Activated naive CD8-positive, alpha-beta T cell treated with anti-CD3 and anti-CD28 coated beads for 36 hours (primary cell): ENCODE results near the gene LCE2C. TPM values are rescaled to one million over a fixed set of nuclear protein-coding genes. Genes with fewer than 3 reads are reported as not detected.
"Not testable (repeated sequence)": the region's sequence is repeated elsewhere in the genome, so short reads cannot be mapped to it uniquely, and the experiment has no call there.

ENCODE experiments used
- DNase-seq: peaks from one replicate; pipeline ENCODE4 v3.0.0; 2021
- H3K27ac Mint-ChIP-seq: one replicate; pipeline ENCODE4 v1.8.0; 2022; ENCODE audit warnings: mild to moderate bottlenecking, moderate library complexity, mixed read lengths
- H3K27me3 Mint-ChIP-seq: one replicate; pipeline ENCODE4 v1.8.0; 2022; ENCODE audit warnings: mild to moderate bottlenecking, mixed read lengths
- H3K36me3 Mint-ChIP-seq: one replicate; pipeline ENCODE4 v1.8.0; 2021; ENCODE audit warnings: mild to moderate bottlenecking, mixed read lengths
- H3K4me1 Mint-ChIP-seq: one replicate; pipeline ENCODE4 v1.8.0; 2021; ENCODE audit warnings: mixed read lengths
- H3K4me3 Mint-ChIP-seq: one replicate; pipeline ENCODE4 v1.8.0; 2022; ENCODE audit warnings: mild to moderate bottlenecking, moderate library complexity, mixed read lengths
- H3K9me3 Mint-ChIP-seq: one replicate; pipeline ENCODE4 v1.8.0; 2022; ENCODE audit warnings: mixed read lengths
- total RNA-seq, 2 experiments: library from RNA; stranded (reverse); gene quantifications; one replicate each; pipeline ENCODE4 v1.2.3, GENCODE V29; 2021

LCE2C gene, protein sequence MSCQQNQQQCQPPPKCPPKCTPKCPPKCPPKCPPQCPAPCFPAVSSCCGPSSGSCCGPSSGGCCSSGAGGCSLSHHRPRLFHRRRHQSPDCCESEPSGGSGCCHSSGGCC
- not detected for total RNA-seq

DNA sequence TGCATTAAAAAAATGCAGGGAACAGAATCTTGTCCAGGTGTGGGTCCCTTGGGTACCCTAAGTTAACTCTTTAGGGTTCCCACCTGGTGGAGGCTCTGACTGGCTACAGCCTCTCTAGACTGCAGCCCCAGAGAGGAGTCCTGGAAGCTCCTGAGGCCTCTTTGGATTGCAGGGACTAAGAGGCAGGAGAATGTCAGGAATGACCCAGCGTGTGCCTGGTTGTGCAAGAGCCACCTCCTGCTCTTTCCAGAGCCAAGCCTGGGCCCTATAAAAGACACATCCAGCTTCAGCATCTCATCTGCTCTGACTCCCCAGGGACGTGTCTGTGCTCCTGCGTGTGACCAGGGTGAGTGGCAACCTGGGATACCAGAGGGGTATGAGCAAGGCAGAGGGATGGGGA, at the start of gene LCE2C:
TSS of gene LCE2C (plus strand) at position 297 of the 400 bp plus-strand sequence. CDS start 737 bp downstream, outside the sequence.
- H3K9me3 Mint-ChIP-seq, DNase-seq, H3K36me3 Mint-ChIP-seq, H3K4me3 Mint-ChIP-seq, H3K4me1 Mint-ChIP-seq, H3K27ac Mint-ChIP-seq: not testable (repeated sequence)
- peaks cover 28% of the 10 kb centered on the region for H3K27me3 Mint-ChIP-seq

- Mint-ChIP-seq H3K4me3 (no peak overlapping the region), H3K27me3 (peaks cover 44% of the 10 kb centered on the region), H3K9me3 (peaks cover 2% of the 10 kb centered on the region), H3K4me1 (no peaks in the 10 kb centered on the region), H3K27ac (no peak overlapping the region), H3K36me3 (no peaks in the 10 kb centered on the region)
- DNase-seq, result no peak
These were observed 48.3 kb upstream of the LCE2C start for GRCh38 chr1:152626744-152627143.

DNA sequence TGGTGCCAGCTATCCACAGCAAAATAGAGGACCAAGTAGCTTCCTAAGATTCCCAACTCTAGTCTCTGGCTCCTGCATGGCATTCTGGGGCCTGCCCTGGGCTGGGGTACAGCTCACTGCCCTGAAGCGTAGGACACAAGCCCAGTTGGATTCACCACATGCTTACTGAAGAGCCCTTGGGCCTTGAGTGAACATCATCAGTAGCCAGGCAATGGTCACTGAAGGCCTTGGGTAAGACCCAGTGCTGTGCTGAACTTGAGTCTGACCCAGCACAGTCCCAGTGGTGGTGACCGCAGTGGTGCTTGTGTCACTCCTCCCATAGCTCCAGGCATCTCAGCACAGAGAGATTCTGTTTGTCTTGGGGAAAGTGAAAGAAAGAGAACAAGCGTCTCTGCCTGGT, 44.5 kb upstream of the LCE2C start:
- Mint-ChIP-seq H3K36me3 (no peaks in the 10 kb centered on the region), H3K9me3 (peaks cover 5% of the 10 kb centered on the region), H3K4me3 (no peak overlapping the region), H3K4me1 (no peaks in the 10 kb centered on the region), H3K27me3 (peaks cover 28% of the 10 kb centered on the region), H3K27ac (no peak overlapping the region)
- no peak for DNase-seq

DNA sequence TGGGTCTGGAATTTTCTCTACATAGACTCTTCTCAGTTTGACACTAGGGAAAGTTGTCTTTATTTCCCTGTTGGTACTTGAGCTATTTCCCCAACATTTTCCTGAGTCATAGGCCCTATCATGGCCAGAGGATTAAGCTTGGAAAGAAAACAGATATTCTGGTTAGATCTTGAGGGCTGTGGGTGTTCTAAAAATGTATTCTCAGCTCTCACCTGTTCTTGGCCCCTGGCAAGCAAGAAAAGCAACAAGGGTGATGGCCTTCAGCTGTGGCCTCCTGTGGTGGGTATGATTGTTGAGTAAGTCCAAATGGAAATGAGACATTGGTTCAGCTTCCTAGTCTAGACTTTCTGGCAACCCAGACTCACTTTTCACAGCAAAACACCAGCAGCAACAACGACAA, 34.7 kb upstream of the LCE2C start:
- no peak overlapping the region for H3K27ac Mint-ChIP-seq
- no peaks in the 10 kb centered on the region for H3K36me3 Mint-ChIP-seq
- H3K27me3 Mint-ChIP-seq, result peaks cover 4% of the 10 kb centered on the region
- no peak for DNase-seq
- H3K4me1 Mint-ChIP-seq, result no peaks in the 10 kb centered on the region
- peaks cover 1% of the 10 kb centered on the region for H3K9me3 Mint-ChIP-seq
- H3K4me3 Mint-ChIP-seq, result no peak overlapping the region

DNA sequence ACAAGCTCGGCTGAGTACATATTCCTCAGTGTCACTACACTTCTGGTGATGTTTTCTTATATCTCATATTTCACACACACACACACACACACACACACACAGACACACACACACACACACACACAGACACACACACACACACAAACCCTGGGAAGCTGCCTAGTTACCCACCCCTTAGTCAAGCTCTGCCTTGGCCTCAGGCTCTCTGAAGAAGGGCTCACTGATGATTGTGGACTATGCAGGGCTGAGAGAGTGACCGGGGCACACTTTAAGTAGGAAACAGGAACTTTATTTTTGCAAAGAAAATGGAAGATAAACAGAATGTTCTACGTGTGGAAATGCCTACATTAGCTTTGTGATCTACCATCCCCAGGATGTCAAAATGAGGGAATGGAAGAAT, 31.1 kb upstream of the LCE2C start:
- Mint-ChIP-seq H3K4me3 (no peak overlapping the region), H3K9me3 (peaks cover 1% of the 10 kb centered on the region), H3K27me3 (peaks cover 14% of the 10 kb centered on the region), H3K4me1 (no peaks in the 10 kb centered on the region), H3K36me3 (no peaks in the 10 kb centered on the region), H3K27ac (no peak overlapping the region)
- no peak for DNase-seq

GRCh38 chr1:152645146-152645545, 29.9 kb upstream of the LCE2C start:
- no peak for DNase-seq
- H3K4me1 Mint-ChIP-seq, result no peaks in the 10 kb centered on the region
- no peak overlapping the region for H3K4me3 Mint-ChIP-seq
- H3K27ac Mint-ChIP-seq, result no peak overlapping the region
- H3K9me3 Mint-ChIP-seq, result no peaks in the 10 kb centered on the region
- no peaks in the 10 kb centered on the region for H3K36me3 Mint-ChIP-seq
- peaks cover 14% of the 10 kb centered on the region for H3K27me3 Mint-ChIP-seq

- H3K9me3 Mint-ChIP-seq, result no peaks in the 10 kb centered on the region
- no peak for DNase-seq
- peaks cover 14% of the 10 kb centered on the region for H3K27me3 Mint-ChIP-seq
- H3K27ac Mint-ChIP-seq, result no peak overlapping the region
- H3K36me3 Mint-ChIP-seq, result no peaks in the 10 kb centered on the region
- H3K4me1 Mint-ChIP-seq, result no peaks in the 10 kb centered on the region
- H3K4me3 Mint-ChIP-seq, result no peak overlapping the region
These were observed 28.4 kb upstream of the LCE2C start for GRCh38 chr1:152646656-152647055.

GRCh38 chr1:152654110-152654509, 21.0 kb upstream of the LCE2C start:
- peaks cover 5% of the 10 kb centered on the region for H3K27me3 Mint-ChIP-seq
- H3K9me3 Mint-ChIP-seq, result no peaks in the 10 kb centered on the region
- no peak overlapping the region for H3K4me3 Mint-ChIP-seq
- peaks cover 2% of the 10 kb centered on the region for H3K4me1 Mint-ChIP-seq
- H3K36me3 Mint-ChIP-seq, result no peaks in the 10 kb centered on the region
- H3K27ac Mint-ChIP-seq, result no peak overlapping the region
- peak; percentile 41 for DNase-seq

DNA sequence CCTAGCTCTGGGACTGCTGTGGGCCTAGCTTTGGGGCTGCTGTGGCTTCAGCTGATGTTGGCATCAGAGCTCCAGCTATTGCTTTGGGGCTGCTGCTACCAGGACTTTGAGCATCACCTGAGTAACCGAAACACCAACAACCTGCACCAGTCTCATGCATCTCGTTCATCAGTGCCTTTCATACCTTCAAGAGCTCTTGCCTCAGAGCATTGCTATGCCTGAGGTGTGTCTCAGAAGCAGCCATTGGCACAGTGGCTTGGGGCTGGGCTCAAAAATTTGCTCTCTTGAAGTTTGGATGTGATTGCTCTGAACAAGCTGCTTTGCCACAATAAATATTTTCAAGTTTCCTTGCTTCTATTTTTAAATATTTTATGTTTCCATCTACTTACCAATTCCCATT, 18.6 kb upstream of the LCE2C start:
- Mint-ChIP-seq H3K4me1 (peaks cover 2% of the 10 kb centered on the region), H3K36me3 (no peaks in the 10 kb centered on the region), H3K9me3 (no peaks in the 10 kb centered on the region), H3K27ac (no peak overlapping the region), H3K27me3 (peaks cover 5% of the 10 kb centered on the region), H3K4me3 (no peak overlapping the region)
- DNase-seq, result no peak

- Mint-ChIP-seq H3K4me1 (peaks cover 2% of the 10 kb centered on the region), H3K9me3 (no peaks in the 10 kb centered on the region), H3K27ac (no peak overlapping the region), H3K27me3 (peaks cover 5% of the 10 kb centered on the region), H3K36me3 (no peaks in the 10 kb centered on the region), H3K4me3 (no peak overlapping the region)
- DNase-seq, result no peak
These were observed 17.4 kb upstream of the LCE2C start for GRCh38 chr1:152657677-152658076.

- H3K4me3 Mint-ChIP-seq, result no peak overlapping the region
- peaks cover 2% of the 10 kb centered on the region for H3K4me1 Mint-ChIP-seq
- no peaks in the 10 kb centered on the region for H3K36me3 Mint-ChIP-seq
- no peak overlapping the region for H3K27ac Mint-ChIP-seq
- no peak for DNase-seq
- peaks cover 4% of the 10 kb centered on the region for H3K27me3 Mint-ChIP-seq
- H3K9me3 Mint-ChIP-seq, result no peaks in the 10 kb centered on the region
These were observed 16.4 kb upstream of the LCE2C start for GRCh38 chr1:152658649-152659048.

DNA sequence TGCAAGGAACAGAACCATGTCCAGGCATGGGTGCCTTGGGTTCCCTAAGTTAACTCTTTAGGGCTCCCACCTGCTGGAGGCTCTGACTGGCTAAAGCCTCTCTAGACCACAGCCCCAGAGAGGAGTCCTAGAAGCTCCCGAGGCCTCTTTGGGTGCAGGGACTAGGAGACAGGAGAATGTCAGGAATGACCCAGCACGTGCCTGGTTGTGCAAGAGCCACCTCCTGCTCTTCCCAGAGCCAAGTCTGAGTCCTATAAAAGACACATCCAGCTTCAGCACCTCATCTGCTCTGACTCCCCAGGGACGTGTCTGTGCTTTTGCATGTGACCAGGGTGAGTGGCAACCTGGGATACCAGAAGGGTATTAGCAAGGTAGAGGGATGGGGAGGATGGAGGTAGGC, 12.0 kb upstream of the LCE2C start, which contains the start of gene LCE2D:
TSS of gene LCE2D (plus strand) at position 283 of the 400 bp plus-strand sequence. CDS start 726 bp downstream, outside the sequence.
- DNase-seq, result no peak
- no peak within 1 kb of the TSS for H3K4me3 Mint-ChIP-seq
- H3K27ac Mint-ChIP-seq, result no peak within 1 kb of the TSS
- no peaks in the 10 kb centered on the region for H3K9me3 Mint-ChIP-seq
- H3K36me3 Mint-ChIP-seq, result no peaks in the 10 kb centered on the region
- H3K27me3 Mint-ChIP-seq, result peaks cover 11% of the 10 kb centered on the region
- no peaks in the 10 kb centered on the region for H3K4me1 Mint-ChIP-seq

DNA sequence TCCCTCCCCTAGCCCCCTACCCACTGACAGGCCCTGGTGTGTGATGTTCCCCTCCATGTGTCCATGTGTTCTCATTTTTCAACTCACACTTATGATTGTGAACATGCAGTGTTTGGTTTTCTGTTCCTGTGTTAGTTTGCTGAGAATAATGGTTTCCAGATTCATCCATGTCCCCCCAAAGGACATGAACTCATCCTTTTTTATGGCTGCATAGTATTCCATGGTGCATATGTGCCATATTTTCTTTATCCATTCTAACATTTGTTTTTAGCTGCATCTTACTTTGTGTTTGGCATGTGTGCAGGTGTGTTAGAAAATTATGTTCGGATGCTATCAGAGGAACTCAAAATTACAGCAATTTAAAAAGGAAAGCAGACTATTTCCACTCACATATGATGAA, 8.9 kb upstream of the LCE2C start:
- not testable (repeated sequence) for H3K27ac Mint-ChIP-seq, DNase-seq, H3K4me3 Mint-ChIP-seq, H3K9me3 Mint-ChIP-seq, H3K36me3 Mint-ChIP-seq, H3K4me1 Mint-ChIP-seq
- peaks cover 16% of the 10 kb centered on the region for H3K27me3 Mint-ChIP-seq

- no peak for DNase-seq
- no peaks in the 10 kb centered on the region for H3K36me3 Mint-ChIP-seq
- H3K27me3 Mint-ChIP-seq, result peaks cover 16% of the 10 kb centered on the region
- no peak overlapping the region for H3K27ac Mint-ChIP-seq
- no peaks in the 10 kb centered on the region for H3K9me3 Mint-ChIP-seq
- H3K4me1 Mint-ChIP-seq, result no peaks in the 10 kb centered on the region
- H3K4me3 Mint-ChIP-seq, result no peak overlapping the region
These were observed 7.4 kb upstream of the LCE2C start for GRCh38 chr1:152667648-152668047.

GRCh38 chr1:152673016-152673415, 2.1 kb upstream of the LCE2C start:
- no peak for DNase-seq
- Mint-ChIP-seq H3K4me3 (no peak overlapping the region), H3K4me1 (no peaks in the 10 kb centered on the region), H3K27ac (no peak overlapping the region), H3K27me3 (peaks cover 16% of the 10 kb centered on the region), H3K36me3 (no peaks in the 10 kb centered on the region), H3K9me3 (no peaks in the 10 kb centered on the region)

- Mint-ChIP-seq H3K27ac (no peak overlapping the region), H3K4me3 (no peak overlapping the region), H3K4me1 (no peaks in the 10 kb centered on the region), H3K9me3 (no peaks in the 10 kb centered on the region), H3K27me3 (peaks cover 23% of the 10 kb centered on the region), H3K36me3 (no peaks in the 10 kb centered on the region)
- no peak for DNase-seq
These were observed 4.4 kb downstream of the LCE2C start for GRCh38 chr1:152679459-152679858.
